RWPE2 (cell line): ENCODE data around the gene AHDC1.

Source experiments
- ATAC-seq: fragments of 200-7000 bp; cut with Tn5 transposase; 3 replicates; pipeline ENCODE4 v1.9.1; 2021; ENCODE audit warnings: low read depth
- DNase-seq: peaks from one replicate; pipeline ENCODE4 v3.0.0-alpha.2; 2020; ENCODE audit warnings: low spot score
- H3K27ac ChIP-seq: fragments of 450-650 bp; 2 replicates; pipeline ENCODE4 v1.5.1; 2017; ENCODE audit warnings: mild to moderate bottlenecking; ENCODE audit not compliant: poor library complexity, severe bottlenecking
- H3K27me3 ChIP-seq: fragments of 250-450 bp; sonication (Bioruptor Pico); 2 replicates; pipeline ENCODE4 v1.5.1; 2021; ENCODE audit warnings: mild to moderate bottlenecking, moderate library complexity; ENCODE audit not compliant: insufficient read depth, poor library complexity, severe bottlenecking
- H3K36me3 ChIP-seq: fragments of 250-450 bp; sonication (Bioruptor Pico); 2 replicates; pipeline ENCODE4 v1.5.1; 2020; ENCODE audit warnings: low read depth, mild to moderate bottlenecking, moderate library complexity
- H3K4me1 ChIP-seq: fragments of 250-450 bp; sonication (Bioruptor Pico); 2 replicates; pipeline ENCODE4 v1.5.1; 2021; ENCODE audit warnings: mild to moderate bottlenecking, moderate library complexity; ENCODE audit not compliant: insufficient read depth, poor library complexity, severe bottlenecking
- H3K4me3 ChIP-seq: fragments of 250-450 bp; sonication (Bioruptor Pico); 2 replicates; pipeline ENCODE4 v1.5.1; 2021; ENCODE audit warnings: mild to moderate bottlenecking, moderate library complexity; ENCODE audit not compliant: severe bottlenecking
- H3K9me3 ChIP-seq: fragments of 250-450 bp; sonication (Bioruptor Pico); 2 replicates; pipeline ENCODE4 v1.5.1; 2021; ENCODE audit warnings: mild to moderate bottlenecking, moderate library complexity; ENCODE audit not compliant: severe bottlenecking
- TF ChIP-seq, protein P1 (sequence below): fragments of 450-650 bp; IDR thresholded peaks from one replicate; pipeline ENCODE4 v1.5.1; 2017; ENCODE audit warnings: mild to moderate bottlenecking, moderate library complexity; ENCODE audit not compliant: poor library complexity, severe bottlenecking

Gene AHDC1

DNA sequence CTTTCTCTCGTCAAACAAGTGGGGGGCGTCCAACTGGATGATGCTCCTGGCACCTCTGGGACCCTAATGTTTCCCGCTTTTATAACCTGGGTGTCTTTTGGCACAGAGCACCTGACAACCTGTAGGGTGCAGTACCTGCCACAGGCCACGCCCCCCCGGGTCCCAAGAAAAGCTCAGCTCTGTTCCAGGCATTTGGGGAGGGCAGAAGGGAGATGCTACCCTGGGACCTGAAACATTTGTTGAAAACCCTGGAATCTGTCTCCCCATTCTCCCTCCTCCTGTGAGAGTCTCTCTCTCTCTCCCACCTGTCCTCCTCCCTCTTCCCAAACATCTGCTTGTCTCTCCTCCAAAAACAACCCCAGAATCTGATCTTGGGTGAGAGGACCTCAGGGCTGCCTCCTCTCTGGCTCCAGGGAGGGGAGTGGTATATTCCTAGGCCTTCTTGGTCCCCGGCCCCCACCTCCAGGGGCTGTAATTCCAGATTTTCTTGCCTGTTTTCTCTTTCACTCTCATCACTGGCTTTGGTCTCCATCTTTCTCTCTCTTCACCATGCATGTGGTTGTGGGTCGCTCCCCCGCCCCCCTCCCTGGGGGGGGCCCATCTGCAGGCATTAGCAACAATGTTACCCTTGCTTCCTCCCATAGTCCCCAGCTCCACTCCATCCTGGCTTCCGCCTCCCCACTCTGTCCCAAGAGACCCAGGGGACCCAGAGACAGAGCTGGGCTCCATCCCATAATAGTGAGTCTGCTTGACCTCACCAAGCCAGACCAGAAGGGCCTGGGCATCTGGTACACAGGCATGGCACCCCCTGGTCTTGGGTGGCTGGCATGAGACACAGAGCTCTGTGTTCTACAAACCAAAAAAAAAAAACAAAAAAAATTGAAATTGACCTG, 4.1 kb downstream of the AHDC1 start:
- peak overlapping the region; percentile 77 for H3K27ac ChIP-seq
- TF ChIP-seq, protein P1, sequence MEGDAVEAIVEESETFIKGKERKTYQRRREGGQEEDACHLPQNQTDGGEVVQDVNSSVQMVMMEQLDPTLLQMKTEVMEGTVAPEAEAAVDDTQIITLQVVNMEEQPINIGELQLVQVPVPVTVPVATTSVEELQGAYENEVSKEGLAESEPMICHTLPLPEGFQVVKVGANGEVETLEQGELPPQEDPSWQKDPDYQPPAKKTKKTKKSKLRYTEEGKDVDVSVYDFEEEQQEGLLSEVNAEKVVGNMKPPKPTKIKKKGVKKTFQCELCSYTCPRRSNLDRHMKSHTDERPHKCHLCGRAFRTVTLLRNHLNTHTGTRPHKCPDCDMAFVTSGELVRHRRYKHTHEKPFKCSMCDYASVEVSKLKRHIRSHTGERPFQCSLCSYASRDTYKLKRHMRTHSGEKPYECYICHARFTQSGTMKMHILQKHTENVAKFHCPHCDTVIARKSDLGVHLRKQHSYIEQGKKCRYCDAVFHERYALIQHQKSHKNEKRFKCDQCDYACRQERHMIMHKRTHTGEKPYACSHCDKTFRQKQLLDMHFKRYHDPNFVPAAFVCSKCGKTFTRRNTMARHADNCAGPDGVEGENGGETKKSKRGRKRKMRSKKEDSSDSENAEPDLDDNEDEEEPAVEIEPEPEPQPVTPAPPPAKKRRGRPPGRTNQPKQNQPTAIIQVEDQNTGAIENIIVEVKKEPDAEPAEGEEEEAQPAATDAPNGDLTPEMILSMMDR: no peak
- no peak for ATAC-seq
- H3K4me1 ChIP-seq: peaks cover 46% of the 10 kb centered on the region
- H3K36me3 ChIP-seq: no peaks in the 10 kb centered on the region
- no peak for DNase-seq
- no peaks in the 10 kb centered on the region for H3K27me3 ChIP-seq
- no peaks in the 10 kb centered on the region for H3K9me3 ChIP-seq
- no peak overlapping the region for H3K4me3 ChIP-seq

DNA sequence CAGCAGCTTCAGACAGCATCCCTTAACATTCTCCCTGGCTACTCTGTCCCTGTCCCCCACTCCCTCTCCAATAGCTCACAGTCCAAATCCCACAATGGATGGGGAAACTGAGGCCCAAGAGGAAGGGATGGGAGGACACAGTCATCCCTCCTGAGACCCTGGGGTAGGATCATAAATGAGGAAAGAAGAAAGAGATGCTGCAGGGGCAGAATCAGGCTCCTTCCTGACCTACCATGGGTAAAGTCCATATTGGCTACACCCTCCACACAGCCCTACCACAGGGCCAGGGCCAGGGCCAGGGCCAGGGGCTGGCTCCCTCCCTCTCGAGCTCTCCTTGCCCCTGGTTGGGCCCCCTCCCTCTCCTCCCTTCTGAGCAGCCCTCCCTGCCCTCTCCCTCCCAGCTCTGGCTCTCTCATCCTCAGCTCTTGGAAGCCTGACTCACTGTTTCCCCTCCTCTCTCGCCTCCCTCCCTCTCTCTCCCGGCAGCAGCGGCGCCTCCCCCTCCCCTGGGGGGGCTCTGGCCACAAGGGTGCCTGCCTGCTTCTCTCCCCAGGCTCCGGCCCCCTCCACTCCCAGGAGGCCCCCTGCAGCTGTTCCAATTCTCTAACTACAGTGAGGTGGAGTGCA, 4.9 kb downstream of the AHDC1 start:
- Histone ChIP-seq H3K9me3 (no peaks in the 10 kb centered on the region), H3K4me1 (peaks cover 53% of the 10 kb centered on the region), H3K27ac (peak overlapping the region; percentile 77), H3K27me3 (no peaks in the 10 kb centered on the region), H3K4me3 (no peak overlapping the region), H3K36me3 (no peaks in the 10 kb centered on the region)
- ATAC-seq: peak; percentile 26
- TF ChIP-seq, protein P1: no peak
- DNase-seq: no peak

DNA sequence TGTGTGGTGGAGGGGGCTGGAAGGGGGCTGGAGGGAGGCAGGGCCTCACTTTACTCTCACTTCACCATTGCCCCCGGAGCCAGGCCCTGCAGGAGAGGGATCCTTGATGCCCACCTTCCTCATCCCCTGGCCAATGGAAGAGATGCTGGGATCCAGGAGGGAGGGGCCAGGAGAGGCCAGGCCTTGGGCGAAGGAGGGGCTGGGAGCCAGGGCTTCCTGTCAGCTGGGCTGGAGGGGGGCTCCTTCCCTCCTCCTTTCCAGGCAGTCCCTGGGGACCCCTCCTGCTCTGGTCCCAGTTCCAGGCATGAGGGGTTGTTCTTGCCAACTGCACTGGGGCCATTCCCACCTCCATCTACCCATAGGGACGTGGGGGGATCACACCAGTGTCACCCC, 5.7 kb downstream of the AHDC1 start:
- ATAC-seq: no peak
- Histone ChIP-seq H3K27me3 (no peaks in the 10 kb centered on the region), H3K36me3 (no peaks in the 10 kb centered on the region), H3K27ac (peak overlapping the region; percentile 77), H3K9me3 (no peaks in the 10 kb centered on the region), H3K4me3 (no peak overlapping the region), H3K4me1 (peaks cover 53% of the 10 kb centered on the region)
- TF ChIP-seq, protein P1: no peak
- no peak for DNase-seq

DNA sequence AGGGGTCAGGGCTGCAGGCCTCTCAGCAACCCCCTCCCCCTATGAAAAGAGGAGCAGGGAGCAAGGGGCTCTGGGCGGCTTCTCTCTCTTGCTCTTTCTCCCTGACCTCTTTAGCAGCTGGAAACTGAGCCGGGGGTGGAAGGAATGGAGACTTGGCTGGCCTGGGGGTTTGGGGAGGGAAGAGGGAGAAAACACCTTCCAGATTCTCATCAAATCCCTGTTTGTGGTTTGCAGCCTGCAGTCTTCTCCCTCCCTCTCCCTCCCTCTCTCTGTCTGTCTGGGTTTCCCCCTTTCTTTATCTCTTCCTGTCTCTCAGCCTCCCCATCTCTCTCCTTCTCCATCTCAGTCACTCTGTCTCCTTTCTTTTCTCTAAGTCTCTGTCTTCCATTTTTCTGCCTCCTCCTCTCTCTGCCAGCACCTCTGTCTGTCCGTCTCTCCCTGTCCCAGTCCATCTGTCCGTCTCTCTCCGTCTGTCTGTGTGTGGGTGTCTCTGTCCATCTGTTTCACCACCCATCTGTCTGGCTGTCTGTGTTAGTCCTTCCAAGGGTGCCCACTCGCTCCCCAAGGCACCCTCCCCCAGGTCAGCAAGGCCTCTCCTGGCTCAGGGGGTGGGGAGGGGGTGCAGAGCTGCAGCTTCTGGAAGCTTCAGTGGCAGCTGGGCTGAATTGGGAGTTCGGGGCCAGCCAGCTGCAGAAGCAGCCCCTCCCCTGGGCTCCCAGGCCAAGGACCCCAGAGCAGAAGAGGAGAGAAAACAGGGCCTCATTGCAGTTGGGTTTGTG, 6.2 kb downstream of the AHDC1 start:
- ATAC-seq (no peak), DNase-seq (no peak)
- Histone ChIP-seq H3K9me3 (no peaks in the 10 kb centered on the region), H3K27me3 (no peaks in the 10 kb centered on the region), H3K4me1 (peaks cover 53% of the 10 kb centered on the region), H3K4me3 (no peak overlapping the region), H3K36me3 (no peaks in the 10 kb centered on the region), H3K27ac (peak overlapping the region; percentile 77)
- TF ChIP-seq, protein P1: no peak
